ENCODE data around the gene CEACAM20. TPM values are rescaled to one million over a fixed set of nuclear protein-coding genes. Genes with fewer than 3 reads are reported as not detected.
"Not testable (repeated sequence)": the region's sequence is repeated elsewhere in the genome, so short reads cannot be mapped to it uniquely, and the experiment has no call there.

The CEACAM20 gene
- total RNA-seq, result not detected

DNA sequence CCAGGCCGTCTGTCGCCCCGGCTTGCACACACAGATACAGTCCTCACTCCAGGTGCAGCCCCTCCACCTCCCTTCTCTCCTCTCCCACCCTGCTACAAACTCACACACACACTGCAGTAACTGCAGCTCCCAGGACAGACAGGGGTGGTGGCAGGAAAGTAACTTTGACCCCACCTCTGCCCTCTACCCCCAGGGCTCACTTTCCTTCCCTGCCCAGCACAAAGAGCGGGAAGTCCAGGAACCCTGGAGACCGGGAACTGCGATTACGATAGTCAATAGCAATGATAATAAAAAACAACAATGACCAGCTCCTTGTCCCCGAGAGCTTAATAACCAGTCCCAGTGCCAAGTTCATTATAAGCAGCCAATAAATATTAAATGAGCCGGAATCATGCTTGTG is at the start of gene CEACAM20:
CEACAM20 (minus strand) TSS at position 140 of the 400 bp plus-strand sequence. CDS start 166 bp downstream, outside the sequence.
- H3K36me3 Mint-ChIP-seq (ENCODE audit: insufficient read depth), result no peaks in the 10 kb centered on the region
- no peaks in the 10 kb centered on the region for H3K4me1 Mint-ChIP-seq (ENCODE audit: low read depth)
- H3K4me3 Mint-ChIP-seq, result no peak within 1 kb of the TSS
- DNase-seq (no peak), ATAC-seq (no peak)
- peaks cover 21% of the 10 kb centered on the region for H3K27me3 Mint-ChIP-seq (ENCODE audit: low read depth)
- peaks cover 7% of the 10 kb centered on the region for H3K9me3 Mint-ChIP-seq

DNA sequence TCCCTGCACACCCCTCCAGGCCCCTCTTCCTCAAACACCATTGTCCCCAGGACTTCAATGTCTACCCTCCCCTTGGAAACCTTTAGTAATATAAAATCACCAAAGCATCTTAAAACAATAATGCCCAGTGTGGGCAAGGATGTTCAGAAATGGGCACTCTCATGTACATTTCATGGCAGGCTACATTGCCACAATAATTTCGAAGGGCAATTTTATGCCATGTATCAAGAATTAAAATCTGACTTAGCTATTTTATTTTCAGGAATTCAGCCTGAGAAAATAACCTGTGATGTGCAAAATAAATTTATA is 48.0 kb upstream of the CEACAM20 start:
- DNase-seq (no peak), ATAC-seq (no peak)
- H3K4me3 Mint-ChIP-seq, result no peak overlapping the region
- no peaks in the 10 kb centered on the region for H3K4me1 Mint-ChIP-seq (ENCODE audit: low read depth)
- peaks cover 5% of the 10 kb centered on the region for H3K9me3 Mint-ChIP-seq
- H3K36me3 Mint-ChIP-seq (ENCODE audit: insufficient read depth), result no peaks in the 10 kb centered on the region
- peaks cover 3% of the 10 kb centered on the region for H3K27me3 Mint-ChIP-seq (ENCODE audit: low read depth)

DNA sequence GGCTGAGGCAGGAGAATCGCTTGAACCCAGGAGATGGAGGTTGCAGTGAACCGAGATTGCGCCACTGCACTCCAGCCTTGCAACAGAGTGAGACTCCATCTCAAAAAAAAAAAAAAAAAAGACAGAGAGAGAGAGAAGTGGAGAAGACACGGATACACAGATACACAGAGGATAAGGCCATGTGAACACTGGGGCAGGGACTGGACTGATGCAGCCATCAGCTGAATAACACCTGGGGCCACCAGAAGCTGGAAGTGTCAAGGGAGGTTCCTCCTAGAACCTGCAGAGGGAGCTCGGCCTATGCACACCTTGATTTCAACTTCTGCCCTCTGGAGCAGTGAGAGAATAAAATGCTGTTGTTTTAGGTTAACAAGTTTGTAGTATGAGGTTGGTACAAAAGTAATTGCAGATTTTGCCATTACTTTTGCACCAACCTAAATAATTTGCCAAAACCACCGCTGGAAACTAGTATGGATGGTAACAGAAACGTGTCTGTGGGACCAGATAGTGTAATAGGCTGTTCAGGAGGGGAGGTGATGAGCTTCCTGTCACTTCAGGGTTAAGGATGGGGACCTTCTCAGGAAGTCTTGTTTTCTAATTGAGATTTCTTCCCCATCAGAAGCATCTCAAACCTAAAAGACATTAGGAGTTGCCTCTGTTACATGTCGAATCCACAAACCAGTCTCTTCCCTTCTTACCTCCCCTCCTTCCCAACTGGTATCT is 47.5 kb upstream of the CEACAM20 start:
- H3K4me3 Mint-ChIP-seq, result no peak overlapping the region
- H3K36me3 Mint-ChIP-seq (ENCODE audit: insufficient read depth), result no peaks in the 10 kb centered on the region
- peaks cover 5% of the 10 kb centered on the region for H3K9me3 Mint-ChIP-seq
- DNase-seq, result no peak
- H3K4me1 Mint-ChIP-seq (ENCODE audit: low read depth), result no peaks in the 10 kb centered on the region
- no peaks in the 10 kb centered on the region for H3K27me3 Mint-ChIP-seq (ENCODE audit: low read depth)
- no peak for ATAC-seq

DNA sequence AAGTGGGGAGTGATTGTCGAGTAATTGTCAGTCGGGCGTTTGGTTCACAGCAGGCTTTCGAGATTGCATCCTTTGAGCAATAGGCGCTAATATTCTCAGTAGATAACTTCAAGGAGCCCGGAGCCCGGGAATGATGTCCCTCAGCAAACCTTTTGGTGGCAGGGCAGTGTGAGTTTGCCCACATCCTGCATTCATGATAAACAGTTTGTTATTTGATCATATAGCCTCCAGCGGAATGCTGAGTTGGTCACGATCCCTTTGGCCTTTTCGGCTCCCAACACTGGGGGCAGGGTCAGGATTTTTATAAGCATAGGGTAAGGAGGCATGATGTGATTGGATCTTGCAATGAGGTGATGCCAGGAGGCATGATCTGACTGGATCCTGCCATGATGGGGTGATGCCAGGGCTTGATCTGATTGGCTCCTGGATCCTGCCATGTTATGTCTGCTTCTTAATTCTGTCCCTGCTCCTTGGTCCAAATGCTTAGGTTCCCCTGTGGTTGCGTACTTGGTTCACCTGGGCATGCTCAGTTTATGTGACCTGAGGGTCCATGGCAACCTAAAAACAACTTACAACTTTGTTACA is 45.7 kb upstream of the CEACAM20 start:
- Mint-ChIP-seq H3K4me1 (ENCODE audit: low read depth) (no peaks in the 10 kb centered on the region), H3K9me3 (peaks cover 10% of the 10 kb centered on the region), H3K27me3 (ENCODE audit: low read depth) (peaks cover 6% of the 10 kb centered on the region), H3K36me3 (ENCODE audit: insufficient read depth) (no peaks in the 10 kb centered on the region), H3K4me3 (no peak overlapping the region)
- ATAC-seq, result no peak
- DNase-seq, result no peak

DNA sequence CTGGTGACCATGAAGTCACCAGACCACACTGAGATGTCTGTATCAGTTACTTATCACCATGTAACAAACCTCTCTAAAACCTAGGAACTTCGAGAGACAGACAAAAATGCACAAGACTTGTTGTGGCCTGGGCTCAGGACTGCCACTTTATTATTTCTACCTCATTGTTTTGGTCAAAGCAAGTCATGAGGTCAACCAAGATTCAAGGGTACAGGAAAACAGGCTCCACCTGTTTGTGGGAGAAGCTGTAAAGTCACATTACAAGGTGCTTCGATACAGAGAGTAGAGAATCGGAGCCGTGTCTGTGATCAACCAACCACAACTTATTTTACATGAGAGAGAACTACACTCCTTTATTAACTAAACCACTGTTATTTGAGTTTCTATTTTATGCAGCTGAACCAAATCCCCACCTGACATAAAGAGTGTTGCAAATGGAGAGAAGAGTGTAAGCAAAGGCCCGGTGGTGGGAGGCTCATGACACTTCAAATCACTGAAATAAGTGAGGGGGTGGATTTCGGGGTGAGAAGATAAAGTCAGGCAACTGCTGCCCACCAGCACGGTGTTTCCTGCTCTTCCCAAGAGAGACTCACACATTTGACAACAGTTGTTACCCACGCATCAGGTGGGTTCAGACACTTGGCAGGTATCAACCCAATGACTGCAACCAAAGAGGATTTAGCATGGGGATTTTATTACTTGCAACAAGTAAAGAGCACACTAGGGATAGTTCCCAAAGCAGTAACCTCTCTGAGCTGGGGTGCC is 44.9 kb upstream of the CEACAM20 start:
- peaks cover 10% of the 10 kb centered on the region for H3K9me3 Mint-ChIP-seq
- no peaks in the 10 kb centered on the region for H3K4me1 Mint-ChIP-seq (ENCODE audit: low read depth)

DNA sequence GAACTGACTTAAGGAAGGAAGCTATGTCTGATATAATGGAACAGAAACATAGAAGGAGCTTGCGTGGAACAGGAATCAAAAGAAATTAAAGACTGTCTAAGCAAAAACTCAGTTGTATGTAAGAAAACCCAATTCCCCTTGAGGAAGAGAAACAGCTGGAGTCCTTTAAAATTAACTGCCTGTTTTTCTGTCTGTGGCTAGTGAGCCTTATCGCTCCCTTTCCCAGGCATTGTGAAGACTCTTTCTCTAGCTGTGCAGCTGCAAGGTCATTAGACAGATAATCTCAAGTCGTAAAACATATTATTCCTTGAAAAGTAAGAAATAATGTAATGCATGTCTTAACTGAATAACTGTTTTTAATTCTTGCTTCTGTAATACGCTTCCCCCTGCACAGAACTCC is 44.2 kb upstream of the CEACAM20 start:
- H3K9me3 Mint-ChIP-seq, result peaks cover 10% of the 10 kb centered on the region
- no peaks in the 10 kb centered on the region for H3K36me3 Mint-ChIP-seq (ENCODE audit: insufficient read depth)
- H3K4me1 Mint-ChIP-seq (ENCODE audit: low read depth), result no peaks in the 10 kb centered on the region
- DNase-seq, result no peak
- peaks cover 8% of the 10 kb centered on the region for H3K27me3 Mint-ChIP-seq (ENCODE audit: low read depth)
- ATAC-seq, result no peak
- H3K4me3 Mint-ChIP-seq, result no peak overlapping the region

More for the DNA sequence above, 44.9 kb upstream of the CEACAM20 start:
- DNase-seq (no peak), ATAC-seq (no peak)
- Mint-ChIP-seq H3K36me3 (ENCODE audit: insufficient read depth) (no peaks in the 10 kb centered on the region), H3K4me3 (no peak overlapping the region), H3K27me3 (ENCODE audit: low read depth) (peaks cover 8% of the 10 kb centered on the region)

DNA sequence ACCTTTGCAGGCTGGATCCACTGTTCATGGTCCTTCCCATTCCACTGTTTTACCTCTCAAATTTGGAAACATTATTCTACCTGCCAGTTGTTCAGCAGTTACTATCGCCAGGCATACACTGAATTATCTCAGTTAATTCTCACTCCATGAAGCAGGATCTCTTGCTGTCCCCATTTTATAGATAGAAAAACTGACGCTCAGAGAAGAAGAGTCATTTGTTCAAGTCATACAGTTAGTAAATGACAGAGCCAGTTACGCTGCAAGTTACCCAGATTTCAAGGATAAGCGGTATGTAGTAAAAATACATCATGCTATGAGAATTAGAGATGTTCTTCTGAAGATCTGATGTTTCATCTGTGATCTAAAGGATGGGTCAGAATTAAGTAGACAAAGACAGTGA is 43.7 kb upstream of the CEACAM20 start:
- DNase-seq, result no peak
- ATAC-seq, result no peak
- no peaks in the 10 kb centered on the region for H3K4me1 Mint-ChIP-seq (ENCODE audit: low read depth)
- H3K36me3 Mint-ChIP-seq (ENCODE audit: insufficient read depth), result no peaks in the 10 kb centered on the region
- H3K27me3 Mint-ChIP-seq (ENCODE audit: low read depth), result peaks cover 8% of the 10 kb centered on the region
- peaks cover 10% of the 10 kb centered on the region for H3K9me3 Mint-ChIP-seq
- H3K4me3 Mint-ChIP-seq, result no peak overlapping the region

DNA sequence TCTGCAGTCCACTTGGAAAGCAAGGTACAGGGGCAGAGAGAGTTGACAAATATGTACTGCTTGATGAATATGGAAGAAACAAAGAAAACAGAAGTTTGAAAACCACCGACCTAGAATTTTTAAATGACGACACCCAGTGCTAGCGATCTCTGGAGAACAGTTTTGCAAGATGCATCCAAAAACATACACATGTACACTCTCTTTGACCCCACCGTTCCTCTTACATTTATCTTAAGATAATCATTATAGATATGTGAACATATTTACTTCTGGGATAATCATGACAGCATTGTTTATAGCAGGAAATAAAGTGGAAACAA is 43.1 kb upstream of the CEACAM20 start:
- DNase-seq, result no peak
- peaks cover 10% of the 10 kb centered on the region for H3K27me3 Mint-ChIP-seq (ENCODE audit: low read depth)
- H3K4me1 Mint-ChIP-seq (ENCODE audit: low read depth), result no peaks in the 10 kb centered on the region
- peaks cover 5% of the 10 kb centered on the region for H3K9me3 Mint-ChIP-seq
- no peak for ATAC-seq
- H3K36me3 Mint-ChIP-seq (ENCODE audit: insufficient read depth), result no peaks in the 10 kb centered on the region
- no peak overlapping the region for H3K4me3 Mint-ChIP-seq

DNA sequence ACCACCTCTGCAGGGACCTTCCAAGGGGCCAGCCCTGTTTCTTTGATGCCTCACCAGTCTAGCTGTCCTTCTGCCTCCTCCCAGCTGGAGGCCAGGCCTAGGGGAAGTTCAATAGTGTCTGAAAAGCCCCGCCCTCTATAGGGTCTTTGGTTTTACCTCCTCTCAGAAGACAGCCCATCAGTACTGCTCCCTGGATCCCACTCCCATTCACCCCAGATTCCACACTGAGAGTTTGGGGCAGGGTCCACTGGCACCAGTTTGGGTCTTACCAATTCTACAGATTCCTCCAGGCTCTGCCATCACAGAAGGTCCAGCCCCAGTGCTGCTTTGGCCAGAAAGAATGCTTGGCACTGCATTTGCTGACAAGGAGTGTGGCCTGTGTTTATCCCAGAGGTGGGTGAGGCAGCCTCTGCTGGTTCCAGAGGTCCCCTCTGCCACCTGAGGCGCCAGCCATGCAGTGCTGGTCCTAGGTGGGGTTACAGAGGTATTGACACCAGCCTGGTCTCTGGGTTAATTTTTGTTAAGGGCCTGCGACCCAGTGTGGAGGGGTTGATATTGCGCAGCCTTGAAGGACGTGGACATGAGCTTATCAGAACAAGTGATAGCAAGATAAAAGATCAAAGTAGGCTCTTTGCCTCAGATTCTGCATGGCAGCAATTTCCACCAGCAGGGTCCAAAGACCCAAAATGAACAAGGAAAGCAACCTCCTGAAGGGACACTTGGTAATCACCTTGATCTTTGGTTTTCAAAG is 42.5 kb upstream of the CEACAM20 start:
- DNase-seq, result no peak
- Mint-ChIP-seq H3K4me3 (no peak overlapping the region), H3K9me3 (peaks cover 5% of the 10 kb centered on the region), H3K4me1 (ENCODE audit: low read depth) (no peaks in the 10 kb centered on the region), H3K36me3 (ENCODE audit: insufficient read depth) (no peaks in the 10 kb centered on the region), H3K27me3 (ENCODE audit: low read depth) (peaks cover 11% of the 10 kb centered on the region)
- no peak for ATAC-seq

DNA sequence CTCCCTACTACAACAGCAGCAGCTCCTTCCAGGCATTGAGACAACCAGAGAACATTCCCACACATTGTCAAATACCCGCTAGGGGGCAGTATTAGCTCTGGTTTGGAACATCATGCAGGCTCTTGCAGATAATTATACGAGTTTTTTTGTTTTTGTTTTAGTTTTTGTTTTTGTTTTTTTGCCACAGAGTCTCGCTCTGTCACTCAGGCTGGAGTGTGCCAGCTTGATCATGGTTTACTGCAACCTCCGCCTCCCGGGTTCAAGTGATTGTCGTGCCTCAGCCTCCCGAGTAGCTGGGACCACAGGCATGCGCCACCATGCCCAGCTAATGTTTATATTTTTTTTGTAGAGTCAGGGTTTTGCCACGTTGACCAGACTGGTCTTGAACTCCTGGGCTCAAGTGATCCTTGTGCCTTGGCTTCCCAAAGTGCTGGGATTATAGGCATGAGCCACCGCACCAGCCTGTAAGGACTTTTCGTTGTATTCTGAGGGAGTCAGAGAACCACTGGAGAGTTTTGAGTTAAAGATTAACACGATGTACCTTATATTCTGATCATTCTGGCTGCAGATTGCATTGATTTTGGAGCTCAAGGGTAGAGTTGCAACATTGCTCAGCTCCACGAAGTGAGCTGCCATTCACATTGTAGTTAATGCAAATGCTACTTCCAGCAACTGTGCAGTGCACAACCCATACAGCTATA is 41.7 kb upstream of the CEACAM20 start:
- Mint-ChIP-seq H3K36me3 (ENCODE audit: insufficient read depth) (no peaks in the 10 kb centered on the region), H3K4me1 (ENCODE audit: low read depth) (no peaks in the 10 kb centered on the region)
- ATAC-seq, result peak; percentile 38 to 71

DNA sequence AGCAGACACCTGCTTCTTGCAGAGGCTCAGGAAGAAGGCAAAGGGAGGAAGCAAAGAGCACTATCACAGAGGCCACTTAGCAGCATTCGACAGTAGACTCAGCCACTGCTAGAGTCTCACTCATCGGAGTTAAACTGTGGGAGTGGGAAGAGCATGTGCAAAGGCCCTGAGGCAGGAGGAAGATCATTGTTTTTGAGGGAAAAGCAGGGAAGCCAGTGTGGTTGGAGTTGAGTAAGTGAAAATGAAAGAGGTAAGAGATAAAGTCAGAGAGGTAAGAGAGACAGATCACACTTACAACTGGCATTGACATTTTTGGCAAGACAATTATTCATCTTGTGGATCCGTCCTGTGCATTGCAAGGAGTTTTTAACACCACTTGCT is 41.1 kb upstream of the CEACAM20 start:
- no peaks in the 10 kb centered on the region for H3K4me1 Mint-ChIP-seq (ENCODE audit: low read depth)
- H3K27me3 Mint-ChIP-seq (ENCODE audit: low read depth), result peaks cover 17% of the 10 kb centered on the region
- H3K4me3 Mint-ChIP-seq, result no peak overlapping the region
- peaks cover 5% of the 10 kb centered on the region for H3K9me3 Mint-ChIP-seq
- no peaks in the 10 kb centered on the region for H3K36me3 Mint-ChIP-seq (ENCODE audit: insufficient read depth)
- DNase-seq (no peak), ATAC-seq (no peak)

More for the DNA sequence above, 41.7 kb upstream of the CEACAM20 start:
- peak; percentile 13 for DNase-seq
- peaks cover 17% of the 10 kb centered on the region for H3K27me3 Mint-ChIP-seq (ENCODE audit: low read depth)
- H3K4me3 Mint-ChIP-seq, result no peak overlapping the region
- H3K9me3 Mint-ChIP-seq, result peaks cover 5% of the 10 kb centered on the region

DNA sequence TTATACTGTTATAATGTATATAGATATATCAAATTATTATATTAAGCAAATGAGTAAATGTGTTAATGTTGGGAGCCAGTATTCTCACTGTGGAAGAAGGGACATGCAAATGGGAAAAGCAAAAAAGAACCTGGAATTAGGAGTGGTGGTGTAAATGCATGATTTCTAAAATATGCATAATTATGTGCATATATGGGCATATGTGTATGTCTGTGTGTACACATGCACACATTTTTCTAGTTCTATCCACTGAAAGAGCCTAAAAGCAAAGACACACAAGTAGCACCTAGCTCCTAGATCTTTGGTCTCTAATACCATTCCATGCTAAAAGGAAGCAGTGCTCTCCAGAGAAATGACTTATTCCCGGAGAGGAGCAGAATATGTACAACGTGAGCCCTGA is 38.3 kb upstream of the CEACAM20 start:
- ATAC-seq, result no peak
- Mint-ChIP-seq H3K4me3 (no peak overlapping the region), H3K9me3 (peaks cover 5% of the 10 kb centered on the region), H3K36me3 (ENCODE audit: insufficient read depth) (no peaks in the 10 kb centered on the region), H3K27me3 (ENCODE audit: low read depth) (peaks cover 17% of the 10 kb centered on the region), H3K4me1 (ENCODE audit: low read depth) (no peaks in the 10 kb centered on the region)
- no peak for DNase-seq

DNA sequence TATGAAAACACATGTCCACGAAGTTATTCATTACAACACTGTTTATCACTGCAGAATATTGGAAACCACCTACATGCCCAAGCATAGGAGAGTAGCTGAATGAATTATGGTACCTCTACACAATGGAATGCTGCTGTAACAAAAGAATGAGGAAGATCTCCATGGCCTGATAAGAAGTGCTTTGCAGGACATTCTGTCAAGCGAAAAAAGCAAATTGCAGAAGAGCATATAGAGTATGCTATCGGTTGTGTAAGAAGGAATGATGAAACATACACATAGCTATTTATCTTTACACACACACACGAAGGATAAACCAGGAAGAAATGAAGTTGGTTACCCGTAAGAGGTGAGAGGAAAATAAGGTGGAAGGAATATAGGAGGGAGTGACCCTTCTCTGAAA is 37.5 kb upstream of the CEACAM20 start:
- no peaks in the 10 kb centered on the region for H3K36me3 Mint-ChIP-seq (ENCODE audit: insufficient read depth)
- no peak for DNase-seq
- peaks cover 17% of the 10 kb centered on the region for H3K27me3 Mint-ChIP-seq (ENCODE audit: low read depth)
- no peak overlapping the region for H3K4me3 Mint-ChIP-seq
- ATAC-seq, result no peak
- peaks cover 5% of the 10 kb centered on the region for H3K9me3 Mint-ChIP-seq
- no peaks in the 10 kb centered on the region for H3K4me1 Mint-ChIP-seq (ENCODE audit: low read depth)

DNA sequence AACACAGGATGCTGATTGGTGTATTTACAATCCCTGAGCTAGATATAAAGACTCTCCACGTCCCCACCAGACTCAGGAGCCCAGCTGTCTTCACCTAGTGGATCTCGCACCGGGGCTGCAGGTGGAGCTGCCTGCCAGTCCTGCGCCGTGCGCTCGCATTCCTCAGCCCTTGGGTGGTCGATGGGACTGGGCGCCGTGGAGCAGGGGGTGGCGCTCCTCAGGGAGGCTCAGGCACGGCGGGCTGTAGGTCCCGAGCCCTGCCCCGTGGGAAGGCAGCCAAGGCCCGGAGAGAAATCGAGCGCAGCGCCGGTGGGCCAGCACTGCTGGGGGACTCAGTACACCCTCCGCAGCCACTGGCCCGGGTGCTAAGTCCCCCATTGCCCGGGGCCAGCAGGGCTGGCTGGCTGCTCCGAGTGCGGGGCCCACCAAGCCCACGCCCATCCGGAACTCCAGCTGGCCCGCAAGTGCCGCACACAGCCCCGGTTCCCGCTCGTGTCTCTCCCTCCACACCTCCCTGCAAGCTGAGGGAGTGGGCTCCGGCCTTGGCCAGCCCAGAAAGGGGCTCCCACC is 33.7 kb upstream of the CEACAM20 start:
- ATAC-seq; H3K4me3 Mint-ChIP-seq; H3K4me1 Mint-ChIP-seq (ENCODE audit: low read depth); DNase-seq; H3K36me3 Mint-ChIP-seq (ENCODE audit: insufficient read depth); H3K9me3 Mint-ChIP-seq: not testable (repeated sequence)
- H3K27me3 Mint-ChIP-seq (ENCODE audit: low read depth), result peaks cover 11% of the 10 kb centered on the region
